ENCODE results near the gene TIPARP.

TIPARP gene

DNA sequence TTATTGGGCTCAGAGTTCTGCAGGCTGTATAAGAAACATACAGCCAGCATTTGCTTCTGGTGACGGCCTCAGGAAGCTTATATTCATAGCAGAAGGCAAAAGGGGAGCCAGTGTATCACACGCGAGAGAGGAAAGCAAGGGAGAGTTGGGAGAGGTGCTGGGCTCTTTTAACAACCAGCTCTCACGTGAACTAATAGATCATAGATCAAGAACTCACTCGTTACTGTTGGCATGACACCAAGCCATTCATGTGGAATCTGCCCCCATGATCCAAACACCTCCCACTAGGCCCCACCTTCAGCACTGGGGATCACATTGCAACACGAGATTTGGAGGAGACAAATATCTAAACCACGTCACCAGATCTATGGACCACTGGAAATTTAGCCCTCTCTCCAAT, 70.2 kb downstream of the TIPARP start:
- DNase-seq = no peak

DNA sequence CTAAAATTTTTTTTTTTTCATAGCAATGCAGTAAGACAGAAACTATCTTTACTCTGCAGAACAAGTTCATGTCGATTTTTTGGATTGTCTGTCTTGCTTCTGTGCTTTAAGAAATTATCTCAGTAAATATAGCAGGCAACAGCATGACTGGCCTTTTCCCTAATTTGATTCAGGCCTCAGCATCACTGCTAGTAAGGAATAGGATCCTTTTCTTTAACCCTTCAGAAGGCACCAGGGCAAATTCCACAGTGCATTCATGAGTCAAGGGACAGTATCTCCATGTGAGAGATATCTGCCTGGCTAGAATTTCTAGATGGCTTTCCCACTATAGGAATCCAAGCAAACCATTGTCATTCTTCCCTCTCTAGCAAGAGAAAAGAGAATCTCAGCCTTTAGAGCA, 71.4 kb downstream of the TIPARP start:
- DNase-seq = no peak

DNA sequence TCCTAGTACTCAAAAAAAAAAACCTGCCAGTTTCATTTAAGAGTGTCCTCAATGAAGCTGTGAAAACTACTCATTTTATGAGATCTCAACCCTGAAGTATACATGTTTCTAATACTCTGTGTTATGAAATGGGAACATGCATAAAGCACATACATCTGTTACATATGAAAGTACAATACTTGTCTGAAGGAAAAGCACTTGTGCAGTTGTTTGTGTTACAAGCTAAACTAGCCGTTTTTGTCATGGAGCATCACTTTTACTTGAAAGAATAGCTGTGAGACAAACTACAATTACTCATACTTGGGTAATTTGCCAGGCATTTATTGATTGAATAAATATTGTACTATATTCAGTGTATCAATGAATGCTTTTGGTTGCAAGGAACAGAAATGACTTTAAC, 72.7 kb downstream of the TIPARP start:
- DNase-seq = no peak

DNA sequence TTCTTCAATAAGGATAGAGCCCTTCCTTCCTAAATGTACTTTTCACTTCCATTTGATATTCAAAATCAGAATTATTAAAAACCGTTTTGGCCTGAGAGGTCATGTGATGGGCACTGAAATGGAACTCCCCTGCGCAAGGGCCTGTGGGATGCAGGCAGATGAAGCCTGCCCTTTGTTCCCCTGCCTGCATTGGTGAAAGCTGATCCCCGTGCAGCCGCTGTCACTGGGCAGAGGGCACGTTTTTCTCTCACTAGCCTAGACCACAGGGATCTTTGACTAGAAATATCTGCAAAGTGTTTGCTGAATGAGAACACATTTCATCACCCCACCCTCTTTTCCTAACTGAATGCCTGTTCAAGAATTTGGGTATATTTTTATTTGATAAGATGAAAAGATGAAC, 74.9 kb downstream of the TIPARP start:
- DNase-seq = no peak

DNA sequence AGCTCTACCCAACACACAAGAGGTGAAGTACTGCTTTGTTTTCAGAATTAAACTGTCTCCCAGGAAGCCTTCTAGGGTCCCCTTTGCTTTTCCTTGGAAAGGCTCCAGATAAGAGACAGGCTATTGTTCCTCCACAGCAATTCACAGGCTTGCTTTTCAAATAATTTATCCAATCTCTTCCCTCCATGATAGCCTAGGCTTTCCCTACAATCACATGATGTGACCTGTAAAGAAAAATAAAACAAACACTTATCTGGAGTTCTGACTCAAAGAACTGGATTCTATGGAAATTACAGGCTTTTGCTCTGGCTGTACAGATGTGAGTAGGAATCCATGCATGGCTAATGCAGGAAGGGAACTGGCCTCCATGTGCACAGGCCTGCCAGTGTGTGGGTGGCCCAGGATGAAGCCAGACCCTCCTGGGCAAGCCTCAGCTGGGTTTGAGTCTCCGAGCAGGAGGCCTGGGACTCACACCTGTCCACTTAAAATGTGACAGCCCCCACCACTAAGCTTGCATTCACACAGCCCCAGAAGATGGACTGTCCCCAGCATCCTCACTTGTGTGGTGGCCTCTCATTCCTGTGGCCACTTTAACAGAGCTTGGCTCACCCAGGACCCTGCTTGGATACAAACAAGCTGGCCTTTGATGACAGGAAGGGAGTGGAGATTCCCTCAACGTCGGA, 75.9 kb downstream of the TIPARP start:
- DNase-seq = peak in 1 of 3 experiments; percentile 50

DNA sequence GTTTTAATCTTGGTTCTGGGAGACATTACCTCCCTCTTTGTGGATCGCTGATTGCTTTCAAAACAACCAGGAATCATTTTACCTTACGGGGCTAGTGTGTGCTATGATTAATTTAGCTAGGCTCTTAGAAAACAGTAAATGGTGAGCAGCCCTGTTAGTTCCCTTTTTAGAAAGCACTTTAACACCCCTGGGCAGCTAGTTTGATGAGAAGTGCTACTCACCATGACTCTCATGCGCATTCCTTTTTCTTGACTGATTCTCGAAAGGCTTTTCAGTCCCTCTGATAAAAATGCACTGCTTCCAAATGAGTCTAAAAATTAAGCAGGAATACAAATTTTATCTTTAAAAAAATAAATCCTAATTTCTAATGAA, 76.5 kb downstream of the TIPARP start:
- peak in 2 of 3 experiments; percentile 18 to 37 for DNase-seq

DNA sequence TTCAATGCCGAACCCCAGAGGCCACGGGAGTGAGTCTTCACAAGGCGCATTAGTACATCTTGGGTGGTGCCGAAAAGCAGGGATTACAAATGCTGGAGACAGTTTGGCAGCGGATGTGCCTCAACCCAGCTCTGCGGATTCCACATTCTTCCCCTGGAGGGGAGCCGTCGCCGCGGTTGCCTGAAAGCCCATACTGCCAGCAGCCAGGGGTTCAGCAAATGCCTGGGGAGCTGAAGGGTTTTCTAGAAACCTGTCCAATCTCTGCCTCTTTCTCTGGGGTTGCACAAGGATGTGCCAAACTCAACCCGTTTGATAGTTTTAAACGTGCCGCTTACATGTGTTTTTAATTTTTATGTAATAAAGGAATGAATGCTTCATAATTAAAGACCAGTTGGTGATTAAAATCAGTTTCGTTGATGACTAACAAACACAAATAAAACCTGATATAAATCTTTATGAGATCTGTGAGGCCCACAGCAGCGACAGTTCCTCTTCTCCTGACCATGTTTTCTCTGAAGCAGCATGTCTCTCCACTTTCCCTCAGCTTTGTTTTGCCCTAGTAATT, 77.2 kb downstream of the TIPARP start:
- peak in 1 of 3 experiments; percentile 21 for DNase-seq

Measured in NCI-H1417 (cell line).